ENCODE data around the gene KCNQ4. TPM values are rescaled to one million over a fixed set of nuclear protein-coding genes. Genes with fewer than 3 reads are reported as not detected.

KCNQ4 gene
- total RNA-seq, 1 experiment from 2014 or later: 1.6 TPM

- POLR2A ChIA-PET: no interaction called here
- H3K9me3 ChIP-seq: no peaks in the 10 kb centered on the region
- Mint-ChIP-seq H3K4me1 (ENCODE audit: low read depth, unreplicated experiment) (peaks cover 7% of the 10 kb centered on the region), H3K36me3 (ENCODE audit: insufficient read depth, unreplicated experiment) (peaks cover 6% of the 10 kb centered on the region), H3K9me3 (ENCODE audit: unreplicated experiment) (no peaks in the 10 kb centered on the region), H3K4me3 (ENCODE audit: unreplicated experiment) (no peak overlapping the region), H3K27me3 (ENCODE audit: insufficient read depth, unreplicated experiment) (no peaks in the 10 kb centered on the region), H3K27ac (ENCODE audit: unreplicated experiment) (no peak overlapping the region)
- DNase-seq: no peak
- no peaks in the 10 kb centered on the region for H3K27me3 ChIP-seq (replicated peaks; ENCODE audit: control insufficient read depth, insufficient read depth, low read length)
- no peak for TF ChIP-seq CTCF (IDR thresholded peaks at IDR 0.05; ENCODE audit: insufficient read depth in 1 of 2, low read depth in 1 of 2, low read length in 1 of 2, severe bottlenecking in 1 of 2, unreplicated experiment in 1 of 2)
- H3K4me1 ChIP-seq: peaks cover 15% of the 10 kb centered on the region
- no peaks in the 10 kb centered on the region for H3K36me3 ChIP-seq (ENCODE audit: control insufficient read depth, insufficient read depth, low read length)
- H3K4me3 ChIP-seq (ENCODE audit: low read depth, low read length): no peak overlapping the region
- intact Hi-C loops (cut with micrococcal nuclease; ENCODE audit: unreplicated experiment): no loop called here
- CTCF ChIA-PET: no interaction called here
- BruUV-seq (replicated peaks): no TSS peak
Measured at GRCh38 chr1:40829631-40830245, 46.2 kb downstream of the KCNQ4 start.

GRCh38 chr1:40830419-40830943 lies 46.9 kb downstream of the KCNQ4 start:
- Mint-ChIP-seq H3K9me3 (ENCODE audit: unreplicated experiment) (no peaks in the 10 kb centered on the region), H3K4me1 (ENCODE audit: low read depth, unreplicated experiment) (no peaks in the 10 kb centered on the region), H3K27me3 (ENCODE audit: insufficient read depth, unreplicated experiment) (no peaks in the 10 kb centered on the region), H3K27ac (ENCODE audit: unreplicated experiment) (no peak overlapping the region), H3K36me3 (ENCODE audit: insufficient read depth, unreplicated experiment) (no peaks in the 10 kb centered on the region), H3K4me3 (ENCODE audit: unreplicated experiment) (no peak overlapping the region)
- intact Hi-C loops (cut with micrococcal nuclease; ENCODE audit: unreplicated experiment): no loop called here
- Histone ChIP-seq H3K9me3 (no peaks in the 10 kb centered on the region), H3K36me3 (ENCODE audit: control insufficient read depth, insufficient read depth, low read length) (no peaks in the 10 kb centered on the region), H3K27me3 (replicated peaks; ENCODE audit: control insufficient read depth, insufficient read depth, low read length) (no peaks in the 10 kb centered on the region), H3K4me1 (peaks cover 7% of the 10 kb centered on the region), H3K4me3 (ENCODE audit: low read depth, low read length) (no peak overlapping the region)
- ChIA-PET POLR2A (no interaction called here), CTCF (no interaction called here)
- TF ChIP-seq CTCF (IDR thresholded peaks at IDR 0.05; ENCODE audit: insufficient read depth in 1 of 2, low read depth in 1 of 2, low read length in 1 of 2, severe bottlenecking in 1 of 2, unreplicated experiment in 1 of 2): no peak
- DNase-seq: no peak
- no TSS peak for BruUV-seq (replicated peaks)

- Mint-ChIP-seq H3K4me1 (ENCODE audit: low read depth, unreplicated experiment) (no peaks in the 10 kb centered on the region), H3K36me3 (ENCODE audit: insufficient read depth, unreplicated experiment) (no peaks in the 10 kb centered on the region), H3K9me3 (ENCODE audit: unreplicated experiment) (no peaks in the 10 kb centered on the region), H3K27ac (ENCODE audit: unreplicated experiment) (no peak overlapping the region), H3K4me3 (ENCODE audit: unreplicated experiment) (no peak overlapping the region), H3K27me3 (ENCODE audit: insufficient read depth, unreplicated experiment) (no peaks in the 10 kb centered on the region)
- TF ChIP-seq CTCF (IDR thresholded peaks at IDR 0.05; ENCODE audit: insufficient read depth in 1 of 2, low read depth in 1 of 2, low read length in 1 of 2, severe bottlenecking in 1 of 2, unreplicated experiment in 1 of 2): no peak
- BruUV-seq (replicated peaks): no TSS peak
- intact Hi-C loops (cut with micrococcal nuclease; ENCODE audit: unreplicated experiment): no loop called here
- H3K36me3 ChIP-seq (ENCODE audit: control insufficient read depth, insufficient read depth, low read length): no peaks in the 10 kb centered on the region
- no peaks in the 10 kb centered on the region for H3K9me3 ChIP-seq
- ChIA-PET CTCF (no interaction called here), POLR2A (no interaction called here)
- no peak for DNase-seq
- no peaks in the 10 kb centered on the region for H3K27me3 ChIP-seq (replicated peaks; ENCODE audit: control insufficient read depth, insufficient read depth, low read length)
- H3K4me1 ChIP-seq: peaks cover under 1% of the 10 kb centered on the region; the same call in 1 of the 2 replicates
- H3K4me3 ChIP-seq (ENCODE audit: low read depth, low read length): no peak overlapping the region
Measured at GRCh38 chr1:40831001-40831732, 47.6 kb downstream of the KCNQ4 start.

All from Caco-2 (cell line).